GM12878 (cell line): ENCODE results near the gene KLHL1.

Experiments used
- GATAD2B ChIP-seq: fragments of 450-650 bp; conservative IDR thresholded peaks from 2 replicates; pipeline ENCODE4 v1.6.1; 2017; ENCODE audit warnings: low read depth, mild to moderate bottlenecking, moderate library complexity
- HDAC6 ChIP-seq: fragments of 200-600 bp; sonication (generic); IDR thresholded peaks from one replicate; pipeline ENCODE4 v1.8.0; 2017; ENCODE audit warnings: antibody characterized with exemption; ENCODE audit not compliant: unreplicated experiment
- JUNB ChIP-seq: IDR thresholded peaks from 2 replicates; pipeline ENCODE4 v1.6.1; 2016; ENCODE audit warnings: antibody characterized with exemption, mild to moderate bottlenecking
- POLR2A ChIP-seq: IDR thresholded peaks from 2 replicates; pipeline ENCODE4 v1.6.1; 2011; ENCODE audit warnings: low read depth, mild to moderate bottlenecking, low read length
- POLR2AphosphoS5 ChIP-seq: IDR thresholded peaks from 2 replicates; pipeline ENCODE4 v1.6.1; 2011; ENCODE audit warnings: mild to moderate bottlenecking, low read length, inconsistent platforms
- PRDM15 ChIP-seq: fragments of 450-650 bp; formaldehyde crosslinking; IDR thresholded peaks from 2 replicates; pipeline ENCODE4 v1.4.0; 2020; ENCODE audit warnings: mild to moderate bottlenecking, moderate library complexity
- SREBF1 ChIP-seq: IDR thresholded peaks from 2 replicates; pipeline ENCODE4 v1.6.1; 2012; ENCODE audit warnings: mild to moderate bottlenecking, low read length
- STAT1 ChIP-seq: fragments of 450-650 bp; conservative IDR thresholded peaks from 2 replicates; pipeline ENCODE4 v1.6.1; 2014; ENCODE audit warnings: antibody characterized with exemption, mild to moderate bottlenecking
- TAF1 ChIP-seq: IDR thresholded peaks from 2 replicates; pipeline ENCODE4 v1.6.1; 2011; ENCODE audit warnings: mild to moderate bottlenecking, low read depth, low read length, borderline replicate concordance
- TARDBP ChIP-seq: IDR thresholded peaks from 2 replicates; pipeline ENCODE4 v1.6.1; 2016; ENCODE audit warnings: borderline replicate concordance
- USF2 ChIP-seq: IDR thresholded peaks from 2 replicates; pipeline ENCODE4 v1.6.1; 2011; ENCODE audit warnings: low read depth, low read length, improper control_type of control experiment, borderline replicate concordance
- ZBTB11 ChIP-seq: fragments of 450-650 bp; formaldehyde crosslinking; IDR thresholded peaks from 2 replicates; pipeline ENCODE4 v1.5.0; 2022; ENCODE audit warnings: mild to moderate bottlenecking, missing genetic modification characterization
- TF ChIP-seq, protein P1 (sequence below), 3 experiments: IDR thresholded peaks in 2 of 3; conservative IDR thresholded peaks in 1 of 3; 2 replicates each; pipeline ENCODE4 v1.5.1; 2011; ENCODE audit warnings: low read depth in 3 of 3, low read length in 3 of 3, mild to moderate bottlenecking in 3 of 3, control low read depth in 2 of 3, moderate library complexity in 2 of 3, inconsistent platforms in 1 of 3, mixed read lengths in 1 of 3; ENCODE audit not compliant: control insufficient read depth in 2 of 3, insufficient read depth in 1 of 3; ENCODE audit errors: extremely low read depth in 1 of 3

DNA sequence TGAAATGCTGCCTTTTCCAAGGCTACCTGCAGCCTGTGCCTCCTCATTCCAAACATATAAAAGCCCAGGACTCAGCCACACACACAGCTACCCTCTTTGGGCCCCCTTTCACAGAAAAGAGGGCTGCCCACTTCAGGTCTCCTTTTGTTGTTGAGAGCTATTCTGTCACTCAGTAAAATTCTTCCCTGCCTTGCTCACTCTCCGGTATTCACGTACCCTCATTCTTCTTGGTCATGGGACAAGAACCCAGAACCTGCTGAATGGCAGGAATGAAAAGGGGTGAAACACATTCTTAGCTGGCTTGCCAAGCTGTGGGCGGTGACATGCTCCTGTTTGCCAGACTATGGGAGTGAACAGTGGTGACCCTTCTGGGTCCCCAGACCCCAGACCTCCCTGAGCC, 338.6 kb downstream of the KLHL1 start:
- no peak for TF ChIP-seq TAF1
- no peak for TF ChIP-seq JUNB
- no peak for TF ChIP-seq POLR2A
- TF ChIP-seq, protein P1, sequence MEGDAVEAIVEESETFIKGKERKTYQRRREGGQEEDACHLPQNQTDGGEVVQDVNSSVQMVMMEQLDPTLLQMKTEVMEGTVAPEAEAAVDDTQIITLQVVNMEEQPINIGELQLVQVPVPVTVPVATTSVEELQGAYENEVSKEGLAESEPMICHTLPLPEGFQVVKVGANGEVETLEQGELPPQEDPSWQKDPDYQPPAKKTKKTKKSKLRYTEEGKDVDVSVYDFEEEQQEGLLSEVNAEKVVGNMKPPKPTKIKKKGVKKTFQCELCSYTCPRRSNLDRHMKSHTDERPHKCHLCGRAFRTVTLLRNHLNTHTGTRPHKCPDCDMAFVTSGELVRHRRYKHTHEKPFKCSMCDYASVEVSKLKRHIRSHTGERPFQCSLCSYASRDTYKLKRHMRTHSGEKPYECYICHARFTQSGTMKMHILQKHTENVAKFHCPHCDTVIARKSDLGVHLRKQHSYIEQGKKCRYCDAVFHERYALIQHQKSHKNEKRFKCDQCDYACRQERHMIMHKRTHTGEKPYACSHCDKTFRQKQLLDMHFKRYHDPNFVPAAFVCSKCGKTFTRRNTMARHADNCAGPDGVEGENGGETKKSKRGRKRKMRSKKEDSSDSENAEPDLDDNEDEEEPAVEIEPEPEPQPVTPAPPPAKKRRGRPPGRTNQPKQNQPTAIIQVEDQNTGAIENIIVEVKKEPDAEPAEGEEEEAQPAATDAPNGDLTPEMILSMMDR (IDR thresholded peaks at IDR 0.05 in 2 of 3, conservative IDR thresholded peaks at IDR 0.05 in 1 of 3; ENCODE audit: control insufficient read depth in 2 of 3, extremely low read depth in 1 of 3, insufficient read depth in 1 of 3, low read depth in 3 of 3, low read length in 3 of 3): no peak
- TF ChIP-seq SREBF1: no peak
- TF ChIP-seq USF2: no peak
- no peak for TF ChIP-seq ZBTB11
- no peak for TF ChIP-seq HDAC6
- TF ChIP-seq GATAD2B: no peak
- no peak for TF ChIP-seq PRDM15 (CRISPR knock-in tag)
- TF ChIP-seq STAT1: no peak
- no peak for TF ChIP-seq TARDBP
- TF ChIP-seq POLR2AphosphoS5: no peak
